Neural cell (in vitro differentiated cells): ENCODE results near the gene LCNL1.

Experiments used
- EP300 ChIP-seq: fragments of 450-650 bp; conservative IDR thresholded peaks from 2 replicates; pipeline ENCODE4 v1.6.1; 2014; ENCODE audit warnings: antibody characterized with exemption, mild to moderate bottlenecking, moderate library complexity; ENCODE audit not compliant: poor library complexity, severe bottlenecking
- EZH2 ChIP-seq: fragments of 200-600, 300-800 bp; shearing (Covaris generic), sonication (generic); IDR thresholded peaks from 2 replicates; pipeline ENCODE4 v1.6.1; 2014; ENCODE audit warnings: antibody characterized with exemption, low read length, borderline replicate concordance, mild to moderate bottlenecking; ENCODE audit not compliant: insufficient read depth, poor library complexity, severe bottlenecking
- POLR2AphosphoS5 ChIP-seq: IDR thresholded peaks from 2 replicates; pipeline ENCODE4 v1.6.1; 2012
- SMC3 ChIP-seq: fragments of 450-650 bp; conservative IDR thresholded peaks from 2 replicates; pipeline ENCODE4 v1.6.1; 2014; ENCODE audit warnings: antibody characterized with exemption, mild to moderate bottlenecking, moderate library complexity; ENCODE audit not compliant: poor library complexity
- TAF1 ChIP-seq: IDR thresholded peaks from 2 replicates; pipeline ENCODE4 v1.6.1; 2012; ENCODE audit warnings: low read depth
- TF ChIP-seq, protein P1 (sequence below): fragments of 450-650 bp; IDR thresholded peaks from 2 replicates; pipeline ENCODE4 v1.5.1; 2014; ENCODE audit warnings: antibody characterized with exemption, mild to moderate bottlenecking, moderate library complexity; ENCODE audit not compliant: poor library complexity, severe bottlenecking
- TF ChIP-seq, protein P2 (sequence below): IDR thresholded peaks from 2 replicates; pipeline ENCODE4 v1.6.1; 2012; ENCODE audit warnings: borderline replicate concordance

DNA sequence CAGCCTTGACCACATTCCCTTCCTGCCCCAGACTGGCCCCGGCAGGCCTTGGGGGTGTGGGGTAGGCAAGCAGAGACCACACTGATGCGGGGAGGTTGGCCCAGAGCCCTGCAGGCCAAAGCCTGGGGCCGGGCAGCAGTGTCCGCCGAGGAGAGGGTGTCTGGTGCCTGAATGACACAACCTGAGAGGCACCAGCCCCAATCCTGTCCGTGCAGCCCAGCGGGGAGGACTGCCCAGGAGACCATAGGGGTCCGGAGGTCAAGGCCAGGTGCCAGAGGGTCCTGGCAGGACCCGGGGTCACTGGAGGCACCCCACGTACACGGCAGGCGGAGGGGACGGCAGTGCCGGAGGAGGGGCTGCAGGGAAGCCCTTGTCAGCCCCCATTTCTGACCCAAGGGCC is 11.0 kb upstream of the LCNL1 start:
- TF ChIP-seq, protein P1, sequence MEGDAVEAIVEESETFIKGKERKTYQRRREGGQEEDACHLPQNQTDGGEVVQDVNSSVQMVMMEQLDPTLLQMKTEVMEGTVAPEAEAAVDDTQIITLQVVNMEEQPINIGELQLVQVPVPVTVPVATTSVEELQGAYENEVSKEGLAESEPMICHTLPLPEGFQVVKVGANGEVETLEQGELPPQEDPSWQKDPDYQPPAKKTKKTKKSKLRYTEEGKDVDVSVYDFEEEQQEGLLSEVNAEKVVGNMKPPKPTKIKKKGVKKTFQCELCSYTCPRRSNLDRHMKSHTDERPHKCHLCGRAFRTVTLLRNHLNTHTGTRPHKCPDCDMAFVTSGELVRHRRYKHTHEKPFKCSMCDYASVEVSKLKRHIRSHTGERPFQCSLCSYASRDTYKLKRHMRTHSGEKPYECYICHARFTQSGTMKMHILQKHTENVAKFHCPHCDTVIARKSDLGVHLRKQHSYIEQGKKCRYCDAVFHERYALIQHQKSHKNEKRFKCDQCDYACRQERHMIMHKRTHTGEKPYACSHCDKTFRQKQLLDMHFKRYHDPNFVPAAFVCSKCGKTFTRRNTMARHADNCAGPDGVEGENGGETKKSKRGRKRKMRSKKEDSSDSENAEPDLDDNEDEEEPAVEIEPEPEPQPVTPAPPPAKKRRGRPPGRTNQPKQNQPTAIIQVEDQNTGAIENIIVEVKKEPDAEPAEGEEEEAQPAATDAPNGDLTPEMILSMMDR, result no peak
- no peak for TF ChIP-seq EZH2
- no peak for TF ChIP-seq SMC3
- no peak for TF ChIP-seq TAF1
- TF ChIP-seq, protein P2, sequence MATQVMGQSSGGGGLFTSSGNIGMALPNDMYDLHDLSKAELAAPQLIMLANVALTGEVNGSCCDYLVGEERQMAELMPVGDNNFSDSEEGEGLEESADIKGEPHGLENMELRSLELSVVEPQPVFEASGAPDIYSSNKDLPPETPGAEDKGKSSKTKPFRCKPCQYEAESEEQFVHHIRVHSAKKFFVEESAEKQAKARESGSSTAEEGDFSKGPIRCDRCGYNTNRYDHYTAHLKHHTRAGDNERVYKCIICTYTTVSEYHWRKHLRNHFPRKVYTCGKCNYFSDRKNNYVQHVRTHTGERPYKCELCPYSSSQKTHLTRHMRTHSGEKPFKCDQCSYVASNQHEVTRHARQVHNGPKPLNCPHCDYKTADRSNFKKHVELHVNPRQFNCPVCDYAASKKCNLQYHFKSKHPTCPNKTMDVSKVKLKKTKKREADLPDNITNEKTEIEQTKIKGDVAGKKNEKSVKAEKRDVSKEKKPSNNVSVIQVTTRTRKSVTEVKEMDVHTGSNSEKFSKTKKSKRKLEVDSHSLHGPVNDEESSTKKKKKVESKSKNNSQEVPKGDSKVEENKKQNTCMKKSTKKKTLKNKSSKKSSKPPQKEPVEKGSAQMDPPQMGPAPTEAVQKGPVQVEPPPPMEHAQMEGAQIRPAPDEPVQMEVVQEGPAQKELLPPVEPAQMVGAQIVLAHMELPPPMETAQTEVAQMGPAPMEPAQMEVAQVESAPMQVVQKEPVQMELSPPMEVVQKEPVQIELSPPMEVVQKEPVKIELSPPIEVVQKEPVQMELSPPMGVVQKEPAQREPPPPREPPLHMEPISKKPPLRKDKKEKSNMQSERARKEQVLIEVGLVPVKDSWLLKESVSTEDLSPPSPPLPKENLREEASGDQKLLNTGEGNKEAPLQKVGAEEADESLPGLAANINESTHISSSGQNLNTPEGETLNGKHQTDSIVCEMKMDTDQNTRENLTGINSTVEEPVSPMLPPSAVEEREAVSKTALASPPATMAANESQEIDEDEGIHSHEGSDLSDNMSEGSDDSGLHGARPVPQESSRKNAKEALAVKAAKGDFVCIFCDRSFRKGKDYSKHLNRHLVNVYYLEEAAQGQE, result no peak
- no peak for TF ChIP-seq EP300
- no peak for TF ChIP-seq POLR2AphosphoS5
